ENCODE data around the gene TENM3. TPM values are rescaled to one million over a fixed set of nuclear protein-coding genes. Genes with fewer than 3 reads are reported as not detected.

The TENM3 gene
- total and polyA plus RNA-seq, 2 of the 8 experiments (the other 6 are each of a cell fraction or from before 2014, with no cell fraction given): 36.9 to 69.3 TPM

- no peak for TF ChIP-seq JUND (IDR thresholded peaks at IDR 0.05; ENCODE audit: low read length)
These were observed 37.4 kb downstream of the TENM3 start (continued) for GRCh38 chr4:182280436-182281111.
